Glomerular endothelial cell (primary cell): ENCODE results near the gene ID2. TPM values are rescaled to one million over a fixed set of nuclear protein-coding genes. Genes with fewer than 3 reads are reported as not detected.

Experiments
- DNase-seq: peaks from one replicate; pipeline ENCODE4 v3.0.0-alpha.2; 2011; ENCODE audit warnings: low read depth, low spot score; ENCODE audit errors: extremely low read depth
- total RNA-seq: library from RNA; depleted of rRNA; stranded (reverse); fragments of >200 nt; gene quantifications from 2 replicates; pipeline ENCODE4 v1.2.3, GENCODE V29; 2015

ID2 gene
- total RNA-seq, 1 donor from 2014 or later, result 32.5 TPM

DNA sequence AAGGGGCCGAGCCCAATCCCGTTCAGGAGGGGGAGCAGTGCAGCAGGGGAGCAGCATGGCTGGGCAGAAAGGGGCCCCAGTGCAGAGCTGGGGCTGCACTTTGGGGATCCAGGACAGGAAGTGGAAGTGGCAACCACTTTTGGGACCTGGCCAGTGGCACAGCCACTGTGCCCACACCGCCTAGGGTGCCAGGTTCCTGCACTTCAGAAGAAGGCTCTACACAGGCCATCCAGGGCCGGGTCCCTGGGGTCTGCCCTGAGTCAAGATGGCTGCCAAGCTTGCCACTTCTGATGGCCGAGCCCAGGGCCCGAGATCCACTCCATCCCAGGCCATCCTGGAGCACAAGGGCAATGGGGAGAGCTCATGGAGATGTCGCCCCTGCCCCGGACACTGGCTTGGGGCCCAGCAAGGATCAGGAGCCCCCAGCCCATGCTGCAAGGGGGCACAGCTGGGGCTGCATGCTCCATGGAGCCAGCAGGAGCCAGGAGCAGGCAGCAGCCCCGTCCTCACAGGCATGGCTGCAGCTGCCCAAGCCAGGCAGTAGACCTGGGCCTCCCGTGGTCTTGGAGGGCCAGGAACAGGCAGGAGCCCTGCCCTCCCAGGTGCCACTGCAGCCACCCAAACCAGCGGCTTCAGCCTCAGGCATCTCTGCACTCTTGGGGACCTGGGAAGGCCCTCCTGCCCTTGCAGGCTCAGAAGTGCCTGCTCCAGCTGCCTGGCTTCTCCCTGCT lies 35.0 kb upstream of the ID2 start:
- DNase-seq, result no peak

DNA sequence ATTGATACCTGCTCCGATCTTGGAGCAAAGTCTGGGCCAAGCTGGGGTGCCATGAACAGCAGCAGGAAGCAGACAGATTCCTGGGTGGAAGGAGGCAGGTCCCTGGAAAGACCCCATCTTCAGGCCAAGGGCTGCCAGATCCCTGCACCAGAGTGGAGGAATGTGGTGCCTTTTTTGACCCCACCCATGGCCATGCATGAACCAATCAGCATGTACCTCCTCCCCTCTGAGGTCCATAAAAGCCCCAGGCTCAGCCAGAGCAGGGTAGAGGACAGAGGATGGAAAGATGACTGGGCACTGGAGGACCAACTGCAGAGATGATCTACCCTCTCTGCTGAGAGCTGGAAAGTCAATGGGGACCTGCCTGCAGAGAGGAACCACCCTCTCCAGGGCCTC lies 34.4 kb upstream of the ID2 start:
- no peak for DNase-seq

DNA sequence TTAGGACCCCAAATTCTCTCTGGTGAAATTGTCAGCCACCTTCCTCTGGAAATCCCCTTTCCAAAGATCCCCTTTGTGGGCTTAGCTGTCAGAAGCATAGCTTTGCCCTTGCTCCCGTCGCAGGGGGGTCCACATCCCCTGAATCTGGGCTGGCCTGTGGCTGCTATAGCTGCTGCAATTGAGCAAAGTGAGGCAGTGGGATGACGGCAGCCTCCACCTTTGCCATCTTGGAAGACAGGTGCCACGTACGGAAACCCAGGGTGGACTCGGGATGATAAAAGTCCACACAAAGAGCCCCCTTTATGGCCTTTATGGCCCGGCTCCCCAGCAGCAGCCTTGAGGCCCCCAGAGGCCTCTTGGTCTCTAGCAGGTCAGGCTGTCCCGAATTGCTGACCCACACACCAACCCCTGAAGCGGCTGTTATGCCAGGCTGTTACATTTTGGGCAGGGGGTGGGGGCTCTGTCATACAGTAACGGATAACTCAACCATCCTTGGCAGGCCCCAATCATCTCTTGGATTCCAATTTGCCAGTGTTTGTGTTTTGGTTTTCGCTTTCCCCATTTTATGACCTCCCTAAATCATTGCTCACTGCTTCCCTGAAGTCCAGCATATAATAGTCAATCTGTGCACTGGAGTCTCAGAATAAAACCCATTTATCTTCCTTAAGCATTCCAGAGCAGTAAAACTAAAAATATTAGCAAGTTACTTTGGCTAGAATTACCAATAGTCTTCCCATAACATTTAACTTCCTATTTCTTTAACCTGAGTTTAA lies 33.2 kb upstream of the ID2 start:
- no peak for DNase-seq

DNA sequence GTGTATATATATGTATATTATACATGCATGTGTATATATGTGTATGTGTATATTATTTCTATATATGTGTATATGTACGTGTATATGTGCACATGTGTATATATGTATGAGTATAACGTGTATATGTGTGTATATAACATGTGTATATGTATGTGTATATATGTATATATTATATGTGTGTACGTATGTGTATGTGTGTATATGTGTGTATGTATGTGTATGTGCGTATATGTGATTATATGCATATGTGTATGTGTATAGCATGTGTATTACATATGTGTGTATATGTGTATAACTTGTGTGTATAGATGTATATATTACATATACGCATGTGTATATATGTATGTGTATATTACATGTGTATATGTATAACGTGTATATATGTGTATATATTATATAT lies 32.1 kb upstream of the ID2 start:
- DNase-seq, result no peak

DNA sequence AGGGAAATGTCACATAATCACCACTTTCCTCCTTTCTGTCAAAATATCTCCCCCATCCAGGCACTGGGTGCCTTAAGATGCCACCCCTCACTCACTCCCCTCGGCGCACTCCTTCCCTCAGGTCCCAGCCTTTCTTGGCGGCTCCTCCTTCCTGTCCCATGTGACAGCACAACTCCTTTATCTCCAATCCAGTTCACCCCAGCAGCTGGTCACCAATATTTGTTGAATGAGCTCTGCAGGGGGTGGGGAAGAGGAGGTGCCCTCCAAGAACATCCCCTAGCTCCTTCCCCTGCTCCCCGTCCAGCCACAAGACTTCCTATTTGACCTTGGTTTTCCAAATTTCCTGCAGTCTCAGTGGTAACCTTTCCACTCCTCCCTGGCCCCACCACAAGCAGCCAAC lies 31.6 kb upstream of the ID2 start:
- DNase-seq, result no peak

DNA sequence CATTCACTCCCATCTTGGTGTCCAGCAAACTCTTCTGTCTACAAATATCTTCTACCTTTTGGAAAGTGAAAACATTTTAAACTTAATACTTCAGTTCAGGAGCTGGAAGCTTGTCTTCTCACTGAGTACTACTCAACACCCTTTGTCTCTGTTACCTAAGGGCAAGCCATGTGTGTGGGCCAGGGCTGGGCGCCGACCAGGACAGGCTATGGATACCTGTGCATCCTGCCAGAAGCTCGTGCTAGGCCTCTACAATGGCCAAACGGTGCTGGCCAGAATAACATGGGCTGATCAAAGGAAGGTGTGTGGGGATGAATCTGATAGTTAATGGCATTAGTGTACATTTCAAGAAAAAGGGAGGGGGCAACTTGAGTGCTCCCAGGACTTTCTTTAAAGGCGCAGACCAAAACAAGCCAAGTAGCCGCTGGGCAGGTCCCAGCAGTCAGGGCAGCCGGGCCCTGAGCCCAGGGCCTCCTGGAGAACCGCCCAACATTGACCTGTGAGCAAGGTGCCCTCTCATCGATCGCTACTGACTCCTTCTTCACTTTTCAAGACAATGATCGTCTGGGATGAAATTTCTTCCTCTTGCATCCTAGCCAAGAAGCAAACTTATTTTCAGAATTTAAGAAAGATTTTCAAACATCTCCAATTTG lies 29.0 kb upstream of the ID2 start:
- no peak for DNase-seq

DNA sequence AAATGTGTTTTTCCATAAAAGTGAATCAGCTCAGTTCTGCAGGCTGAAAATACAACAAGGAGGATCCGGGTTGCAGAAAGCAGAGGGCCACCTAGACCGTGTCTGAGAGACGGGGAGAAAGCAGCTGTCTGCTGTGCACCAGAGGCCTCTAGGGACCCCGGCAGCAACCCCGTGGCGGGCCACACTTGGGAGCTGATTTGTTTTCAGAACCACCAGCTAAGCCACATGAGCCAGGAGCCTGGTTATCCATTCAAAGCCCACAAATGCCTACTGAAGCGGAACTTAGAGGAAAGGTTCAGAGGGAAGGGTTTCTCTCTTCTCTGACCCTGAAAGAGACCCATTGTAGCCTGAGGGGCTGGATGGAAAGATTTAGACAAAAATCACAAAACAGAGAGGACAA lies 28.4 kb upstream of the ID2 start:
- no peak for DNase-seq

DNA sequence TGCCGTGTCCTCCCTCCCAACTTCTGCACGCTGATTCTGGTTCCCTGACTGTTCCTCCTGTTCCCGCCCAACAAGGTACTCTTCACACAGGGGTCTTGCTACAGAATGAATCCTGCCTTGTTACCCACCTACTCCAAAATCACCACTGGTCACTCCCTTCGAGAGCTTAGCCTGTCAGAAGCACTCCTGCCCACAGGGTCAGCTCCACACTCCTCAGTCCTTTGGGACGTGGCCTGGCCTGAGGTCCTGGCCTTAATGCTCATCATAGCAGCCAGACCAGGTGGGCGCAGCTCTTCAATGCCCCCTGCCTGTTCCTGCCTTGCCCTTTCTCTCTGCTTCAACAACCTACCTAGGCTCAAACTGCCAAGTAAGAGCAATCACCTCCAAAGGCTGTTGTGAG lies 27.8 kb upstream of the ID2 start:
- no peak for DNase-seq

DNA sequence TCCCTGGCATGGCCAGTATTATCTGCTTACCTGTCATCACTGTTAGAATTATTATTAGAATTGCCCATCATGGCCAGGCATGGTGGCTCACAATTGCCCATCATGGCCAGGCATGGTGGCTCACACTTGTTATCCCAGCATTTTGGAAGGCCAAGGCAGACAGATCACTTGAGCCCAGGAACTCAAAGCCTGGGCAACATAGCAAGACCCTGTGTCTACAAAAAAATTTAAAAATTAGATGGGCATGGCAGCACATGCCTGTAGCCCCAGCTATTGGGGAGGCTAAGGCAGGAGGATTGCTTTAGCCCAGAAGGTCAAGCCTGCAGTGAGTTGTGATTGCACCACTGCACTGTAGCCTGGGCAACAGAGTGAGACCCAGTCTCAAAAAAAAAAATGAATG lies 27.4 kb upstream of the ID2 start:
- DNase-seq, result no peak

DNA sequence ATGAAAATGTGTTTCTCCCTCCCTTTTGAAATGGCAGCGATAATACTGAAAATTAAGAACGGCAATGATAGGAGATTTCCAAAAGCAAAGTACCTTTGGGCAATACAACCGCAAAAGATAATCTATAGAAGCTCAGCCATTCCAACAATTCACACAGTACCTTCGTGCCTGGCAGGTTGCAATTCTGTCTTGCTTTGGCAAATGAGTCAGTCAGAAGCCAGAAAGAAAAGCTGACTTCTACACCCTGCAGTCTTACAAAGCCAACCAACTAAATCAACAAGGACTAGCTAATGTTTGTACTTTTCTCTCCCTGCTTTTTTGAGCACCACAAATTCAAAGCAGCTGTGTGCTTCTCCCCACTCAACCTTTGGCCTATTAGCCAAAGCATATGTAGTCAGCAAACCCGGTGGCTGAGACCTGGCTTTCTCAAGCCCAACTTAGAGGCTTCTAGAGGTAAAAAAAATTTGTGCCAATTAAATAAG lies 25.7 kb upstream of the ID2 start:
- no peak for DNase-seq

DNA sequence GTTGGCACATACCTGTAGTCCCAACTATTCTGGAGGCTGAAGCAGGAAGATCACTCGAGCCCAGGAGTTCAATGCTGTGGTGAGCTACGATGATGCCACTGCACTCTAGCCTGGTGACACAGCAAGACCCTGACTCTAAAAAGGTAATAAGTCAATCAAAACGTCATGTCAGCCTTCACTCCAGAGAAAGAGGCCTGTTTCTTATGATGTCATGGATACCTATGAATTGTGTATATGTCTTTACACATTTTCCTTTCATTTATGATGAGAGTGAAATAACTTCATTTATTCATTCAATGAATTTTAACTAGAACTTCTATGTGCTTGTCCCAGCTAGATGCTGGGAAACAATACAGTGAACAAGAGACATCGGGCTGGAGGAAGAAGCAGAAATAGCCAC lies 25.0 kb upstream of the ID2 start:
- DNase-seq, result no peak

DNA sequence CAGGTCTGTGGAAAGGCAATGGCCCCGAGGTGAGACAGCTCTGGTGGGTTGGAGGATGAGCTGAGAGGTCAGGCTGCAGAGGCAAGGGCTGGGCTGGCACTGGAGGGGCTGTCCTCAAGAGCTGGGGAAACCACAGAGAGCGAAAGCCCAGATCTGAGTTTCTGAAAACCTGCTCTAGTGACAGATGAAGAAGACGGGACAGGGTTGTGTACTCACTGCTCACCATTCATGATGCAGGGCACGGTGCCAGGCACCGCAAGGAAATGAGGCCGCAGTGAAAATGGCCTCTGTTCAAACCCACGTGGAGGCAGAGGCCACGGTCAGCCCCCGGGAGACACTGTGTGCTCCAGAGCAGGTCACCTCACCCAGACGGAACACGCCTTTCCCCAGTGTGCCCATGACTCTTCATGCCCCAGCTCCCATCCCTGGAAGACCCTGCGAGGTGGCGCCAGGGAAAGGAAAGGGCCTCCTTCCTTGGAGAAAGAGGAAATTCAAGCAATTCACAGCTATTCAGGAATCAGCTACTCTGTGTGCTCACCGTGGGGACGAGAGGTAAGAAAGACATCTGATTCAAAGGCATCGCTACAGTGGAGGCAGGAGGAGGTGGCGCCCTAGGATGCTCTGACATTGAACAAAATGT lies 24.3 kb upstream of the ID2 start:
- DNase-seq, result no peak

DNA sequence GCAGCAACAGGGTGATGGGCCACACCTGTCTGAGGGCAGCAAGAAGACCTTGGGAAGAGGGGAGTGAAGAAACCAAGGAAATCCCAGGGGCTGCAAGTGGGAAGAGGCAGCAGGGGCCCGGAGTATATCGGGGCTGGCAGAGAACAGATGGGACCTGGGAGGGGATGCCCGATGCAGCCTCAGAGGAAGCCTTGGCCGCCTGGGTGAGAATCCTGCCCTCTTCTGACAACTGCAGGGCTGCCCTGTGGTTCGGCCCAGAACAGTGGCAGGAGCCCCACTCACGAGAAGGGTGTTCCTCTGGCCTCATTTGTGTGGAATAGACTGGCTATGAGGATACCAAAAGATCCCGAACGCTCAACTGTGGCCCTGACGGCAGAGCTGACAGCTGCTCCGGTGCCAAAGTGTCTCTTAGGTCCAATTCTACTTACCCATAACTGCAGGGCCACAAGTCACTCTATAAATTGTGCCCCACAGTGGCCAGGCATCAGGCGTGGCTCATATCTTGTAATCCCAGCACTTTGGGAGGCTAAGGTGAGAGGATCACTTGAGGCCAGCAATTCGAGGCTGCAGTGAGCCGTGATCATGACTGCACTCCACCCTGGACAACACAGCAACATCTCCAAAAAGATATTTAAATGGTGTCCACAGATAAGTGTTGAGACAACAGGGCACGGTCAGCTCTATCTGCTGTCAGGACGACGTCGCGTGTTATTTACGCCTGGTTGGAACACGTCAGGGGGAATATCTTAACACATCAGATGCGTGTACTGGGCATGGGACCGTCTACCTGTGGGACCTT lies 23.6 kb upstream of the ID2 start:
- DNase-seq, result no peak

DNA sequence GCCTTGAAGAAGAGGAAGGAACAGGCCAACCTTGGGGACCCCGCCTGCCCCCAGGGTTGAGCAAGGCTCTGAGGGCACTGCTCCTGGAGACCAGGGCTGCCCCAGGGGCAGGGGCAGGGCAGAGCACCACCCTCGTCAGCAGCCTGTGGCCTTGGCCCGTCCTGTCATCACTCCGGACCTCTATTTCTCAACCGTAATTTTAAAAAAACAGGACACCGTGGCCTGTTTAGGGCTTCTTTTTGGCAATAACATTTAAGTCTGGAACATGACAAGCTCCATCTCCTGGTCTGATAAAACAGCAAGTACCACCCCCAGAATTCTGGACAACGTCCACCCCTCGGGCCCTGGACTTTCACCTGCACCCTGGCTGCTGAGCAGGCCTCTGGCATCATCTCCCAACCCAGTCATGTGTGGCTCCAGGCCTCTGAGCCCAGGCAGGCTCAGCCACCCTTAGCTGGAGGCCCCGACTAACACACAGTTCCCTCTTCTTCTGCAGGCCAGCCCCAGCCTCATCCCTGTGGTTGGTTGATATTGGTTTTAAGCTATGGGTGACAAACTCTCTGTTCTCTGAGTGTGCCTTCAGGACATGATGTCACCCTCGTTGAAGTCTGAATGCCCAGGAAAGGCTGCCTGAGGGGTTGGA lies 22.6 kb upstream of the ID2 start:
- no peak for DNase-seq

DNA sequence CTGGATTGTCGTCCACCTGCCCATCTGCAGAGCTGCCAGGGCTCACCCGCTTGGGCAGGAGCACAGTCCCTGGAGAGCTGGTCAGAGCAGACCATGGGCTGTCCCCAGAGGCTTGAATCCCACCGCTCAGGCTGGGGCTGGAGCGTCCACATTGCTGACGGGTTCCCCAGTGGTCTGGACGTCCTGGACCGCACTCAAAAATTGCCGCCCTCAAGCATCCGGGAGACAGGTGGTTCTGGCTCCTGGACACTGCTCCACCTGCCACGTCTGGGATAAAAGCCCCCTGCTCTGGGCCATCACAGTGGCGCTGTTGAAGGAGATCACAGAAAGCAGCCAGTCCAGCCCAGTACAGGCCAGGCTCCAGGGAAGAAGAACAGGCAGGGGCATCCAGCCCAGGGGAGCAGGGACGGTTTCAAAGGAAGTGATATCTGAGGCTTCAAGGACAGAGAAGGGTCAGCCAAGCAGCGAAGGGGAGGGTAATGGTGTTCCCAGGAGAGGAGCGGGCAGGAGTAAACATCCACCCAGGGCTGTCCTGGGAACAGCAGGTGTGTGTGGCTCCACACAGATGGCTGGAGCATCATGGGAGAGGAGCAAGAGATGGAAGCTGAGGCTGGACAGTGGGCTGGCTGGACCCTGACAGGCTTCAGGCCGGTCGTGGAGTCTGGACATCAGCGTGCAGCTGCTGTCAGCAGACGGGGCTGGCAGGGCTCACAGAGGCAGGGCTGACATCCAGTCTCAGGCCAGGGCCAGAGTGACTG lies 21.9 kb upstream of the ID2 start:
- no peak for DNase-seq

DNA sequence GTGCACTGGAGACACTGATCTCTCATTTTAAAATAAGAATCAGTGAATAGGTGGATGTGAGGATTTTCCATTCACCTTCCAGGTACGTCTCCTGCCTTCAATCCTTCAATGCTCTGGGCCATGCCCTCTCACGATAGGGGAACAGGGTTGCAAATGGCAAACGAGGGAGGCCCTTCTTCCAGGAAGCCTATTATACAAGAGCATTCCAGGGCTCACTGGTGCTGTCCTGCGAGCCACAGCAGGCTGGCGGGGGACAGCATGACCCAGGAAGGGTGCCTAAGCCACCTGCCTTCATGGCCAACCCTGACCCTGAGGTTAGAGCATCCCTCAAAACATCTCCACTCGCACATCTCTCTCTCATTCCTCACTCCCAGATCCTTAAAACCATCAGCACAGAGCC lies 20.6 kb upstream of the ID2 start:
- DNase-seq, result no peak

DNA sequence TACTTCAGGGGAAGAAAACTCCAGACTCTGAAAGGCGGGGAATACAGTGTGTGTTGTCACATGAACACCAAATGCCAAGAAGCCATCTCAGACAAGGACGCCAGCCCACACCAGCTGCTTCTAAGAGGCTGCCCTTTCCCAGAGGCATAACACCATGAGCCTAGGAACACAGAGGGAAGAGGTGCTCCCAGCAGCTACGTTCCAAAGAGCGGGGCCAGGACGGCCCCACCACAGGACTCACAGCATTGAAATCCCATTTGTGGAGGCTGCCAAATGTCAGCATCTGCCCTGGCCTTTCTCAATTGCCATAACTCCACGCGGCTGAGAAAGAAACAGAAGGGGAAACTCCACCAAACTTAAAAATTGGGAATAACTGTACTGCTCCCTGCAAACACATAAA lies 20.1 kb upstream of the ID2 start:
- no peak for DNase-seq

DNA sequence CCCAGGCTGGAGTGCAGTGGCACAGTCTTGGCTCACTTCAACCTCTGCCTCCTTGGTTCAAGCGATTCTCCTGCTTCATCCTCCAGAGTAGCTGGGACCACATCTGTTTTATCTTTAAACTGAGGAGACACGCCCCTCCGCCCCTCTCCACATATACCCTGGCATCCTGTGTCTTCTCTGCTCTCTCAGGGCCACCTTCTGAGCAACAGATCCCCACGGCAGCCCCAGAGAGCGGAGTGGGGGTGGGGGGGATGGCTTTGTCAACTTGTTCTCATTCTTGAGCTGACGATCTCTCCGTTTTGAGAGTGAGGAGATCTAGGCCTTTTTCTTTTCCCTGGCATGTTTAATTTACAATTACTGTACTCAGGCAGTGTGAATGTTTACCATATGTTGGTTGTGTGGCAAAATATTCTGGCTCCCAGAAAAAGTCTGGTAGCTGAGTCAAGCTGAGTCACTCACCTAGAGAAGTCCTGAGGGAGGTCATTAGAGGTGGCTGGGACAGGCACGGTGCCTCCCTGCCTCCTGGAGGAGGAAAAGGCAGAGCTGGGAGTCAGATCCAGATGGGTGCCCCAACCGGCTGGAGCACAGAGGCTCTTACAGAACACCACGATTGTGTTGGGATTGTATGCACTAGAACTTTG lies 19.5 kb upstream of the ID2 start:
- DNase-seq, result no peak

DNA sequence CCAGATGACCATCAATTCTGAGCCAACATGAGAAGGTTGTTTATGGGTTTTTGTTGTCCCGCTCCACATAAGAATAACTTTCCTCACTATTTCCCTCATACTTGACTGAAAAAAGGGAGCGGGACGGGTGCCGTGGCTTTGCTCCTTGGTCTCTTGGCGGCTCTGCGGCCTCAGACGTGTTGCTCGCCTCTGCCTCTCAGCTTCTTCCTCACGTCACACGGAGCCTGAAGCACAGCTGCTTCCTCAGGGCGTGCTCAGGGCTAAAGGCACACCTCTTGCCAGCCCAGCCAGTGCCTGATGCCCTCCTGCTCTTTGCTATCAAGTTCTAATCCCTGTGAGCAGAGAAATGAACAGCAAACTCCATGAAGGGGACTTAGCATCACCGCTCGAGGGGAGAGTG lies 17.9 kb upstream of the ID2 start:
- no peak for DNase-seq
